HL-60 (cell line): ENCODE data around the gene BHLHA9.

Experiments used
- DNase-seq, 2 experiments: peaks; one replicate each; pipeline ENCODE4 v3.0.0-alpha.2; 2010 to 2020; ENCODE audit warnings: low read depth in 1 of 2, low spot score in 1 of 2
- H3K27ac ChIP-seq: fragments of 250-450 bp; sonication (Bioruptor Pico); replicated peaks from 2 replicates; pipeline ENCODE4 v1.5.1; 2020; ENCODE audit warnings: mild to moderate bottlenecking, moderate library complexity
- H3K27me3 ChIP-seq: fragments of 250-450 bp; sonication (Bioruptor Pico); 2 replicates; pipeline ENCODE4 v1.5.1; 2021; ENCODE audit warnings: mild to moderate bottlenecking, moderate library complexity; ENCODE audit not compliant: insufficient read depth, poor library complexity, severe bottlenecking
- H3K4me3 ChIP-seq: replicated peaks from 2 replicates; pipeline ENCODE4 v1.5.1; 2011; ENCODE audit warnings: mild to moderate bottlenecking, control low read depth, low read length; ENCODE audit not compliant: insufficient read depth
- GABPA ChIP-seq: IDR thresholded peaks from 2 replicates; pipeline ENCODE4 v1.6.1; 2012; ENCODE audit warnings: low read depth
- POLR2AphosphoS5 ChIP-seq: IDR thresholded peaks from 2 replicates; pipeline ENCODE4 v1.6.1; 2012; ENCODE audit warnings: low read depth
- SPI1 ChIP-seq: IDR thresholded peaks from 2 replicates; pipeline ENCODE4 v1.6.1; 2012; ENCODE audit warnings: low read depth, mild to moderate bottlenecking, borderline replicate concordance
- TF ChIP-seq, protein P1 (sequence below): IDR thresholded peaks from one replicate; pipeline ENCODE4 v1.5.1; 2011; ENCODE audit warnings: low read length, control low read depth, inconsistent platforms; ENCODE audit not compliant: insufficient read depth
- TF ChIP-seq, protein P2 (sequence below): IDR thresholded peaks from 2 replicates; pipeline ENCODE4 v1.6.1; 2012; ENCODE audit warnings: low read depth; ENCODE audit not compliant: insufficient replicate concordance

Gene BHLHA9

DNA sequence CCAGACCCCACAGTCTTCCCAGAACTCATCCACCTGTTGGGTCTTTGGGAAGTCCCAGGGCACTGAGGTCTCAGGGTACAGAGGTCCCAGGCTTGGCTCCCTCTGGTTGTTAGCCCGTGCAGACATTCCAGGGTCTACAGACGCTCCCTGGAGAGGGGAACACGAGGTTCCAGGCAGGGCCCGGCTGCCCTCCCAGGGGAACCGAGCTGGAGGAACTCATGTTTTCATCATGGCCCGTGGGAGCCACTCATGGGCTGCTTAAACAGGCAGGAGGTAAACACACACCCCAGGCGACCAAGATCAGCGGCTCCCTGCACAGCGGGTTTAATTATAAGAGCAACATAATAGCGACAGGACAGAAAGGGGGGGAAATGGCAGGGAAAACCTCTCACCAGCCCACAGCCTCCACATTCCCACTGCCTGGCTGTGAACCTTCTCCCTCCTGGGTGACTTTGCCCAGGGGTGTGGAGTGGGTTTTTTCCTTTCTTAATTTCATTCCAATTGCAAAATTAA is 45.7 kb downstream of the BHLHA9 start:
- H3K27ac ChIP-seq: no peak overlapping the region
- DNase-seq: no peak
- H3K27me3 ChIP-seq: no peaks in the 10 kb centered on the region
- no peak overlapping the region for H3K4me3 ChIP-seq
- TF ChIP-seq POLR2AphosphoS5 (no peak), GABPA (no peak), SPI1 (no peak)
- TF ChIP-seq, protein P1, sequence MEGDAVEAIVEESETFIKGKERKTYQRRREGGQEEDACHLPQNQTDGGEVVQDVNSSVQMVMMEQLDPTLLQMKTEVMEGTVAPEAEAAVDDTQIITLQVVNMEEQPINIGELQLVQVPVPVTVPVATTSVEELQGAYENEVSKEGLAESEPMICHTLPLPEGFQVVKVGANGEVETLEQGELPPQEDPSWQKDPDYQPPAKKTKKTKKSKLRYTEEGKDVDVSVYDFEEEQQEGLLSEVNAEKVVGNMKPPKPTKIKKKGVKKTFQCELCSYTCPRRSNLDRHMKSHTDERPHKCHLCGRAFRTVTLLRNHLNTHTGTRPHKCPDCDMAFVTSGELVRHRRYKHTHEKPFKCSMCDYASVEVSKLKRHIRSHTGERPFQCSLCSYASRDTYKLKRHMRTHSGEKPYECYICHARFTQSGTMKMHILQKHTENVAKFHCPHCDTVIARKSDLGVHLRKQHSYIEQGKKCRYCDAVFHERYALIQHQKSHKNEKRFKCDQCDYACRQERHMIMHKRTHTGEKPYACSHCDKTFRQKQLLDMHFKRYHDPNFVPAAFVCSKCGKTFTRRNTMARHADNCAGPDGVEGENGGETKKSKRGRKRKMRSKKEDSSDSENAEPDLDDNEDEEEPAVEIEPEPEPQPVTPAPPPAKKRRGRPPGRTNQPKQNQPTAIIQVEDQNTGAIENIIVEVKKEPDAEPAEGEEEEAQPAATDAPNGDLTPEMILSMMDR: no peak
- TF ChIP-seq, protein P2, sequence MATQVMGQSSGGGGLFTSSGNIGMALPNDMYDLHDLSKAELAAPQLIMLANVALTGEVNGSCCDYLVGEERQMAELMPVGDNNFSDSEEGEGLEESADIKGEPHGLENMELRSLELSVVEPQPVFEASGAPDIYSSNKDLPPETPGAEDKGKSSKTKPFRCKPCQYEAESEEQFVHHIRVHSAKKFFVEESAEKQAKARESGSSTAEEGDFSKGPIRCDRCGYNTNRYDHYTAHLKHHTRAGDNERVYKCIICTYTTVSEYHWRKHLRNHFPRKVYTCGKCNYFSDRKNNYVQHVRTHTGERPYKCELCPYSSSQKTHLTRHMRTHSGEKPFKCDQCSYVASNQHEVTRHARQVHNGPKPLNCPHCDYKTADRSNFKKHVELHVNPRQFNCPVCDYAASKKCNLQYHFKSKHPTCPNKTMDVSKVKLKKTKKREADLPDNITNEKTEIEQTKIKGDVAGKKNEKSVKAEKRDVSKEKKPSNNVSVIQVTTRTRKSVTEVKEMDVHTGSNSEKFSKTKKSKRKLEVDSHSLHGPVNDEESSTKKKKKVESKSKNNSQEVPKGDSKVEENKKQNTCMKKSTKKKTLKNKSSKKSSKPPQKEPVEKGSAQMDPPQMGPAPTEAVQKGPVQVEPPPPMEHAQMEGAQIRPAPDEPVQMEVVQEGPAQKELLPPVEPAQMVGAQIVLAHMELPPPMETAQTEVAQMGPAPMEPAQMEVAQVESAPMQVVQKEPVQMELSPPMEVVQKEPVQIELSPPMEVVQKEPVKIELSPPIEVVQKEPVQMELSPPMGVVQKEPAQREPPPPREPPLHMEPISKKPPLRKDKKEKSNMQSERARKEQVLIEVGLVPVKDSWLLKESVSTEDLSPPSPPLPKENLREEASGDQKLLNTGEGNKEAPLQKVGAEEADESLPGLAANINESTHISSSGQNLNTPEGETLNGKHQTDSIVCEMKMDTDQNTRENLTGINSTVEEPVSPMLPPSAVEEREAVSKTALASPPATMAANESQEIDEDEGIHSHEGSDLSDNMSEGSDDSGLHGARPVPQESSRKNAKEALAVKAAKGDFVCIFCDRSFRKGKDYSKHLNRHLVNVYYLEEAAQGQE: no peak
